GM10248 (cell line): ENCODE measurements around the gene GTF2IRD1.

Experiments
- CTCF ChIA-PET: fragments of 300-600 bp; sonication (Branson Sonifier 250); formaldehyde crosslinking; extraction: SDS; loops from one replicate; lab custom pipeline; 2021; ENCODE audit warnings: antibody characterized with exemption; lab: Yijun Ruan, JAX
- POLR2A ChIA-PET: fragments of 350-650 bp; sonication (Branson Sonifier 250); formaldehyde crosslinking; extraction: SDS; loops from one replicate; lab custom pipeline; 2020; ENCODE audit warnings: antibody characterized with exemption; lab: Yijun Ruan, JAX
- DNase-seq: peaks from one replicate; pipeline ENCODE4 v3.0.0; 2012; ENCODE audit errors: extremely low spot score
- TF ChIP-seq, protein P1 (sequence below): IDR thresholded peaks from 2 replicates; pipeline ENCODE4 v1.5.1; 2012; ENCODE audit warnings: mild to moderate bottlenecking, low read depth; ENCODE audit errors: extremely low read depth, missing control alignments, control extremely low read depth

Gene GTF2IRD1

DNA sequence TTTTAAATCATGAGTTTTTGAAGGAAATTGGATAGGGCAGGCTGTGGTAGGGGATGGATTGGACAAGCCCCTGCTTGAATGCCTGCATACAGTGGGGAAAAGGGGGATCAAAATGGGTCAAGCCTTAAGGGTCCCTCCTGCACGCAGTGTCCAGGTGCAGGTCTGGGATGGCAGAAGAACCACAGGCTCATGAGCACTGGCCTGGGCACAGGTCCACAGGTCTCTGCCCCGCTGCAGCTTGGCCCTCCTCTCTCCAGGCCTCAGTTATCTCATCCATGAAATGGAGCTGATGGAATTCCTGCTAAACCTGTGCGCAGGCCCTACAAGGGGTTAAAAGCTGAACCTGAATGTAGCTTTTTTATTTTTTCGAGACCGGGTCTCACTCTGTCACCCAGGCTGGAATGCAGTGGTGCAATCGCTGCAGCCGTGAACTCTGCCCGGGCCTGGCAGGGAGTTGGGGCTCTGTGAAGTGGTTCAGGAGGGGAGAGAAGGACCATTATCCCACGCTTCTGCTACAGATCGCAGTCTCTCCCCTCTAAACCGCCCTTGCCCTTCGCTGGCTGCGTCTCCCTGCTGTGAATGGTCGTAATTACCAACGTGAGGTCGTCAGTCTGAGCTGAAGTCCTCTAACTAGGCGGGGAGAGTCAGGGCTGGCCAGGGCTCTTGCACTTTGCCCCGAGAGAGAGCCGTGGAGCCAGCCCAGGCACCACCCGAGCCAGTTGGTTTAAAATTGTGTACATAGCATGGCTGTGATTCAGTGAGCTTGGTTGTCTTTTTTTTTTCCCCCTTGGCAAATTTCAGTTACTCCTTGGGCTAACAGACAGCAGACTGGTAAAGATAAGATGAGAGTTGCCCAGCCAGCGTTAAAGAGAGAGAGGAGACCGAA, 126.3 kb downstream of the GTF2IRD1 start:
- no peak for DNase-seq
- ChIA-PET POLR2A (no interaction called here), CTCF (interaction anchor here (6.1 kb wide), 1 partner anchor 14 kb away, joined by 30 read pairs; no protein-coding TSS in a partner anchor)
- TF ChIP-seq, protein P1, sequence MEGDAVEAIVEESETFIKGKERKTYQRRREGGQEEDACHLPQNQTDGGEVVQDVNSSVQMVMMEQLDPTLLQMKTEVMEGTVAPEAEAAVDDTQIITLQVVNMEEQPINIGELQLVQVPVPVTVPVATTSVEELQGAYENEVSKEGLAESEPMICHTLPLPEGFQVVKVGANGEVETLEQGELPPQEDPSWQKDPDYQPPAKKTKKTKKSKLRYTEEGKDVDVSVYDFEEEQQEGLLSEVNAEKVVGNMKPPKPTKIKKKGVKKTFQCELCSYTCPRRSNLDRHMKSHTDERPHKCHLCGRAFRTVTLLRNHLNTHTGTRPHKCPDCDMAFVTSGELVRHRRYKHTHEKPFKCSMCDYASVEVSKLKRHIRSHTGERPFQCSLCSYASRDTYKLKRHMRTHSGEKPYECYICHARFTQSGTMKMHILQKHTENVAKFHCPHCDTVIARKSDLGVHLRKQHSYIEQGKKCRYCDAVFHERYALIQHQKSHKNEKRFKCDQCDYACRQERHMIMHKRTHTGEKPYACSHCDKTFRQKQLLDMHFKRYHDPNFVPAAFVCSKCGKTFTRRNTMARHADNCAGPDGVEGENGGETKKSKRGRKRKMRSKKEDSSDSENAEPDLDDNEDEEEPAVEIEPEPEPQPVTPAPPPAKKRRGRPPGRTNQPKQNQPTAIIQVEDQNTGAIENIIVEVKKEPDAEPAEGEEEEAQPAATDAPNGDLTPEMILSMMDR, result no peak

DNA sequence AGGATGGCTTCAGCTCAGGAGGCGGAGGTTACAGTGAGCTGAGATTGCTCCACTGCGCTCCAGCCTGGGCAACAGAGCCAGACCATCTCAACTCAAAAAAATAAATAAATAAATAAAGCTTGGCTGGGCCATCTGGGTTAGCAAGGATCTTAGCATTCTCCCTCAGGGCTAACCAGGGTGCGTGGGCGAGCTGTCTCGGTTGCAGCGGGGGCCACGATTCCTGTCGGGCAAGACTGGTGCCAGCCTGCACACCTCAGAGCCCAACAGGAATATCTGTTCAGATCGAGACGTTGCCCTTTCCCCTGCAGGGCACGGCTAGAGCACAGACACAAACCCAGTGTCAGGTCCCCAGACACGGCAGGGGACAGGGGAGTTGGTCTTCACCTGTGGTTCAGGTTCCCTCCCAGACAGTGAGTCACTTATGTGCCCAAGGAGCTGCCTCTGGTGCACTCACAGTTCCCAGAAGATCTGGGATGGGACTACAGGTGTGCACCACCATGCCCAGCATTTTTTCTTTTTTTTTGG, 128.3 kb downstream of the GTF2IRD1 start:
- CTCF ChIA-PET, result interaction anchor here (1.3 to 3.5 kb wide), 2 partner anchors 15 to 166 kb away, joined by 3 to 17 read pairs; no protein-coding TSS in a partner anchor
- TF ChIP-seq, protein P1, result no peak

DNA sequence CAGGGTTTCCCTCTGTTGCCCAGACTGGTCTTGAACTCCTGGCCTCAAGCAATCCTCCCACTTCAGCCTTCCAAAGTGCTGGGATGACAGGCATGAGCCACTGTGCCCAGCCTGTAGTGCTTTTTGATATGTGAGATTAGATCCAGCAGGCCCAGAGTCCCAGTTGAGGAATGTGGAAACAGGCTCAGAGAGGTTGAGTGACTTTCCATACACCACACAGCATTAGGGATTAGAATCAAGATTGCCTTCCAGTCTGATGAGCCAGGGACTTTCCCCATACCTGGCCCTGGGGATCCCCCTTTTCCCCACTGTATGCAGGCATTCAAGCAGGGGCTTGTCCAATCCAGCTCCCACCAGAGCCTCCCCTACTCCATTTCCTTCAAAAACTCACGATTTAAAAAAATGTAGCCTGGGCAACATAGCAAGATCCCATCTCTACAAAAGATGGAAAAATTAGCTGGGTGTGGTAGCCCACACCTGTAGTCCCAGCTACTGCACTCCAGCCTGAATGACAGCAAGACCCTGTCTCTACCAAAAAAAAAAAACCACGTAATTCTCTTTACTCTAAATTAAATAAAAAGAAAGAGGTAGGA, 128.8 kb downstream of the GTF2IRD1 start:
- TF ChIP-seq, protein P1, result no peak
- ChIA-PET POLR2A (no interaction called here), CTCF (interaction anchor here (0.8 to 3.5 kb wide), 3 partner anchors 16 to 166 kb away, joined by 3 to 17 read pairs (median 3); no protein-coding TSS in a partner anchor)
- no peak for DNase-seq

More for the DNA sequence above, 128.3 kb downstream of the GTF2IRD1 start:
- DNase-seq, result no peak
- POLR2A ChIA-PET, result no interaction called here

DNA sequence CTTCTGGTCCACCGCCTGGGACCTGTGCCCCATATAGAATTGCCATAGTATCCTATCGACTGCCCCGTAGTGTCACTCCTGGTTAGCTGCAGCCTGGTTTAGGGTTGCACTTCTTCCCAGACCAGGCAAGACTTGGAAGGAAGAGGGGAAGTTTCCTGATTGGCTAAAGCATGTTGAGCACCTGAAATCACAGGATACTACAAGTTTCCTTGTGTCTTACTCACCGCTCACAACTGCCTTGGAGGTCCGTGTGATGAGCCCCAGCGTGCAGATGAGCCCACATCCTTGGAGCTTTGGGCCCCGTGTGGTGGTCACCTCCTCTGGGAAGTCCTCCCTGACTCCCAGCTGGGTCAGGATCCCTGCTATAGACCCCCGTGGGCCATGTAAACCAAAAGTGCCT, 129.9 kb downstream of the GTF2IRD1 start:
- ChIA-PET POLR2A (no interaction called here), CTCF (interaction anchor here (2.1 to 3.5 kb wide), 2 partner anchors 12 to 17 kb away, joined by 5 to 17 read pairs; no protein-coding TSS in a partner anchor)

DNA sequence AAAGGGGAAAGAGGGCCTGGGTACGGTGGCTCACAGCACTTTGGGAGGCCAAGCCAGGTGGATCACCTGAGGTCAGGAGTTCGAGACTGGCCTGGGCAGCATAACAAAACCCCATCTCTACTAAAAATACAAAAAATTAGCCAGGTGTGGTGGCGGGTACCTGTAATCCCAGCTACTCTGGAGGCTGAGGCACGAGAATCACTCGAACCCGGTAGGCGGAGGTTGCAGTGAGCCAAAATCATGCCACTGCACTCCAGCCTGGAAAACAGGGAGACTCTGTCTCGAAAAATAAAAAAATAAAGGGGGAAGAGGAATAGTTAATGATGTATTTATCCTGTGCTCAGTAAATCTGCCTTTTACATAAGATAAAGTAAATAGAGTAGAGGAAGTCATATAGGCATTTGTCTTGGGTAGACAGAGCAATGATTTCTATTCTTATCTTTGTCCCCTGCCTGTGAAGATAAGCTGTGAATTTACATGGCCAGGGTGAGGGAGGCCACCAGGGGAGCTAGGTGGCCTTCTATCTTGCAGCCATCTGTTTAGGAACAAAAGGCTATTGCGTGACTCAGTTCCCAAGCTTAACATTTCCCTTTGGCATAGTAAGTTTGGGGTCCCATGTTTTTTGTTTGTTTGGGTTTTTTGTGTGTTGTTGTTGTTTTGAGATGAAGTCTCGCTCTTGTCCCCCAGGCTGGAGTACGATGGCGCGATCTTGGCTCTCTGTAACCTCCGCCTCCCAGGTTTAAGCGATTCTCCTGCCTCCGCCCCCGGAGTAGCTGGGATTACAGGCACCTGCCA, 130.7 kb downstream of the GTF2IRD1 start:
- no peak for DNase-seq
- TF ChIP-seq, protein P1, result no peak
- ChIA-PET CTCF (interaction anchor here (0.9 to 3.5 kb wide), 3 partner anchors 13 to 183 kb away, joined by 4 to 17 read pairs (median 5); no protein-coding TSS in a partner anchor), POLR2A (interaction anchor here (0.6 kb wide), 1 partner anchor 86 kb away, joined by 4 read pairs; no protein-coding TSS in a partner anchor)

More for the DNA sequence above, 129.9 kb downstream of the GTF2IRD1 start:
- TF ChIP-seq, protein P1, result no peak
- DNase-seq, result no peak
